Sigmoid colon (tissue), 7 donors: ENCODE results near the gene TBC1D22A. TPM values are rescaled to one million over a fixed set of nuclear protein-coding genes. Genes with fewer than 3 reads are reported as not detected.

Experiments used
- DNase-seq: peaks from one replicate; pipeline ENCODE4 v3.0.0-alpha.2; 2019
- H3K27ac ChIP-seq, 4 donors: fragments of 200-600 bp; sonication (generic); one replicate each; pipeline ENCODE4 v1.5.1; 2016 to 2019; ENCODE audit warnings: mild to moderate bottlenecking in 1 of 4
- H3K27me3 ChIP-seq, 3 donors: fragments of 200-600 bp; sonication (generic); one replicate each; pipeline ENCODE4 v1.5.1; 2019; ENCODE audit warnings: mild to moderate bottlenecking in 1 of 3
- H3K36me3 ChIP-seq, 4 donors: fragments of 200-600 bp; sonication (generic); one replicate each; pipeline ENCODE4 v1.5.1; 2016 to 2019
- H3K4me1 ChIP-seq, 4 donors: fragments of 200-600 bp; sonication (generic); one replicate each; pipeline ENCODE4 v1.5.1; 2017 to 2019
- H3K4me3 ChIP-seq, 4 donors: fragments of 200-600 bp; sonication (generic); one replicate each; pipeline ENCODE4 v1.5.1; 2017 to 2019; ENCODE audit warnings: mild to moderate bottlenecking in 2 of 4, moderate library complexity in 1 of 4
- H3K9me3 ChIP-seq, 4 donors: fragments of 200-600 bp in 3 of 4; sonication (generic) in 3 of 4; one replicate each; pipeline versions ENCODE4 v1.5.1 to v1.6.1; 2013 to 2019
- CTCF ChIP-seq, 4 experiments: fragments of 450-650 bp in 3 of 4; fragments of 200-600 bp in 1 of 4; IDR thresholded peaks; one replicate each; pipeline ENCODE4 v1.5.1; 2016 to 2019; ENCODE audit warnings: antibody characterized with exemption in 4 of 4, mild to moderate bottlenecking in 3 of 4, moderate library complexity in 2 of 4
- EP300 ChIP-seq, 4 donors: sonication (generic); formaldehyde crosslinking; IDR thresholded peaks; one replicate each; pipeline ENCODE4 v1.6.1; 2017; ENCODE audit warnings: antibody characterized with exemption in 4 of 4
- POLR2A ChIP-seq, 2 donors: fragments of 450-650 bp; IDR thresholded peaks; one replicate each; pipeline ENCODE4 v1.6.1; 2016; ENCODE audit warnings: antibody characterized with exemption in 2 of 2, mild to moderate bottlenecking in 2 of 2, moderate library complexity in 2 of 2
- POLR2AphosphoS5 ChIP-seq, 4 donors: sonication (generic); formaldehyde crosslinking; IDR thresholded peaks; one replicate each; pipeline ENCODE4 v1.6.1; 2017; ENCODE audit warnings: antibody characterized with exemption in 4 of 4
- WGBS, 2 donors: extraction: QIAGEN DNeasy Blood & Tissue Kit; methylation state at CpG; one replicate each; pipeline ENCODE4 v1.1.7; 2013; 5-methylcytosine and 5-hydroxymethylcytosine counted together
- intact Hi-C: fragments of 100-400 bp; cut with DNase I; formaldehyde crosslinking; loops from one replicate; pipeline ENCODE4 v1.15.1; 2023
- polyA plus RNA-seq, 3 donors: library from polyadenylated mRNA; stranded (reverse); fragments of 200-250 nt; gene quantifications; one replicate each; pipeline ENCODE4 v1.2.3, GENCODE V29; 2013
- total RNA-seq, 4 donors: library from RNA; depleted of rRNA; stranded (reverse); fragments of >200 nt; gene quantifications; one replicate each; pipeline ENCODE4 v1.1.0, GENCODE V29; 2016
- donor health status: healthy with polysubstance abuse.
- donor health status: Bipolar disorder and iron deficiency.
- donor health status: healthy.

Gene TBC1D22A
- total and polyA plus RNA-seq, 7 donors: 13.6 to 34.6 (median 14.3) TPM

- TF ChIP-seq POLR2A (IDR thresholded peaks at IDR 0.05) (no peak), CTCF (IDR thresholded peaks at IDR 0.05) (no peak)
- Histone ChIP-seq H3K27me3 (peaks cover 0 to 23% (median 10%) of the 10 kb centered on the region in 3 donors), H3K27ac (no peak overlapping the region), H3K9me3 (no peaks in the 10 kb centered on the region), H3K4me3 (no peak overlapping the region), H3K36me3 (no peaks in the 10 kb centered on the region), H3K4me1 (peaks cover 0 to 16% (median 5%) of the 10 kb centered on the region in 4 donors)
- WGBS, 2 donors: 94 to 95% methylated on average over 6 of the region's 6 CpGs
- intact Hi-C loops: no loop called here
- peak; percentile 29 for DNase-seq
These were observed 432.2 kb downstream of the TBC1D22A start for GRCh38 chr22:47194476-47195155.

- peaks cover 0 to 28% (median 10%) of the 10 kb centered on the region in 3 donors for H3K27me3 ChIP-seq
- H3K27ac ChIP-seq: no peak overlapping the region
- no peak overlapping the region for H3K4me3 ChIP-seq
- H3K36me3 ChIP-seq: no peaks in the 10 kb centered on the region
- no peaks in the 10 kb centered on the region for H3K9me3 ChIP-seq
- DNase-seq: peak; percentile 38
- intact Hi-C loops: no loop called here
- H3K4me1 ChIP-seq: peaks cover 0 to 16% (median 5%) of the 10 kb centered on the region in 4 donors
- WGBS, 2 donors: 92 to 93% methylated on average over 9 of the region's 9 CpGs
- no peak for TF ChIP-seq POLR2AphosphoS5 (IDR thresholded peaks at IDR 0.05)
- TF ChIP-seq CTCF (IDR thresholded peaks at IDR 0.05): no peak
- no peak for TF ChIP-seq POLR2A (IDR thresholded peaks at IDR 0.05)
- no peak for TF ChIP-seq EP300 (IDR thresholded peaks at IDR 0.05)
These were observed 432.7 kb downstream of the TBC1D22A start for GRCh38 chr22:47195156-47195483.

- peak; percentile 62 for DNase-seq
- 78 to 79% methylated on average over 15 of the region's 15 CpGs for WGBS, 2 donors
These were observed 433.2 kb downstream of the TBC1D22A start for GRCh38 chr22:47195484-47196165.

GRCh38 chr22:47196166-47196849 is 433.9 kb downstream of the TBC1D22A start:
- 87 to 90% methylated on average over 5 of the region's 5 CpGs for WGBS, 2 donors
- Histone ChIP-seq H3K4me3 (no peak overlapping the region), H3K9me3 (no peaks in the 10 kb centered on the region), H3K36me3 (no peaks in the 10 kb centered on the region), H3K4me1 (peaks cover 0 to 16% (median 5%) of the 10 kb centered on the region in 4 donors), H3K27ac (no peak overlapping the region), H3K27me3 (peaks cover 0 to 36% (median 10%) of the 10 kb centered on the region in 3 donors)
- no peak for TF ChIP-seq CTCF (IDR thresholded peaks at IDR 0.05)
- no peak for TF ChIP-seq EP300 (IDR thresholded peaks at IDR 0.05)
- no peak for TF ChIP-seq POLR2A (IDR thresholded peaks at IDR 0.05)
- TF ChIP-seq POLR2AphosphoS5 (IDR thresholded peaks at IDR 0.05): no peak
- intact Hi-C loops: no loop called here
- peak; percentile 28 for DNase-seq

More at GRCh38 chr22:47195484-47196165, 433.2 kb downstream of the TBC1D22A start:
- Histone ChIP-seq H3K9me3 (no peaks in the 10 kb centered on the region), H3K36me3 (no peaks in the 10 kb centered on the region), H3K4me1 (peaks cover 0 to 16% (median 5%) of the 10 kb centered on the region in 4 donors), H3K4me3 (no peak overlapping the region), H3K27me3 (peaks cover 0 to 33% (median 10%) of the 10 kb centered on the region in 3 donors), H3K27ac (no peak overlapping the region)
- intact Hi-C loops: no loop called here
- no peak for TF ChIP-seq POLR2AphosphoS5 (IDR thresholded peaks at IDR 0.05)
- no peak for TF ChIP-seq CTCF (IDR thresholded peaks at IDR 0.05)
- no peak for TF ChIP-seq EP300 (IDR thresholded peaks at IDR 0.05)
- TF ChIP-seq POLR2A (IDR thresholded peaks at IDR 0.05): no peak
